Body of pancreas (tissue), 4 donors: Measurements from ENCODE around the gene TRIM40.

Experiments
- CTCF ChIP-seq, 7 experiments: fragments of 450-650 bp in 4 of 7; fragments of 200-600 bp in 3 of 7; sonication (generic) in 3 of 7; IDR thresholded peaks; one replicate each; pipeline ENCODE4 v1.5.1; 2016 to 2019; ENCODE audit warnings: antibody characterized with exemption in 7 of 7
- POLR2A ChIP-seq, 3 donors: fragments of 450-650 bp; IDR thresholded peaks; one replicate each; pipeline ENCODE4 v1.6.1; 2016; ENCODE audit warnings: antibody characterized with exemption in 3 of 3, mild to moderate bottlenecking in 2 of 3

GRCh38 chr6:30113841-30114240 lies 22.1 kb upstream of the TRIM40 start:
- TF ChIP-seq POLR2A (IDR thresholded peaks at IDR 0.05) (no peak), CTCF (IDR thresholded peaks at IDR 0.05) (no peak)
